NCI-H460 (cell line): Measurements from ENCODE around the gene SSTR4. TPM values are rescaled to one million over a fixed set of nuclear protein-coding genes. Genes with fewer than 3 reads are reported as not detected.
"Not testable (repeated sequence)": the region's sequence is repeated elsewhere in the genome, so short reads cannot be mapped to it uniquely, and the experiment has no call there.

Experiments
- DNase-seq: peaks from one replicate; pipeline ENCODE4 v3.0.0-alpha.2; 2016; ENCODE audit warnings: low read depth; ENCODE audit errors: extremely low read depth
- total RNA-seq: library from RNA; depleted of rRNA; stranded (reverse); fragments of >200 nt; shearing (Covaris generic); gene quantifications from 2 replicates; pipeline ENCODE4 v1.2.3, GENCODE V29; 2014

SSTR4 gene
- total RNA-seq, 1 experiment from 2014 or later, result not detected

DNA sequence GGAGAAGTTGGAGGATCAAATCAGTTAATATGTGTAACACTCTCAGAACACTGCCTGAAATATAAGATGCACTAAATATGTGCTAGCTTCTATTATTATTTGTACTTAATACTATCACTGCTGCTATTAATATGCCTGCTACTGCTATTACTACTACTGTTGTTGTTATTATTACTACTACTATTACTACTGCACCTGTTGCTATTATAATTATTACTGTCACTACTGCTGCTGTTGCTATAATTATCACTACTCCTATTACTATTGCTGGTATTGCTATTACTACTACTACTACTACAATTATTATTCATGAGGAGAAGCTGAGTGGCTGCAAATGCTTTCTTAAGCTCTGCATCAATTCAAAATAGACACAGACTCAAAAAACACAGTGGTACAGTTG, 16.7 kb upstream of the SSTR4 start:
- no peak for DNase-seq

DNA sequence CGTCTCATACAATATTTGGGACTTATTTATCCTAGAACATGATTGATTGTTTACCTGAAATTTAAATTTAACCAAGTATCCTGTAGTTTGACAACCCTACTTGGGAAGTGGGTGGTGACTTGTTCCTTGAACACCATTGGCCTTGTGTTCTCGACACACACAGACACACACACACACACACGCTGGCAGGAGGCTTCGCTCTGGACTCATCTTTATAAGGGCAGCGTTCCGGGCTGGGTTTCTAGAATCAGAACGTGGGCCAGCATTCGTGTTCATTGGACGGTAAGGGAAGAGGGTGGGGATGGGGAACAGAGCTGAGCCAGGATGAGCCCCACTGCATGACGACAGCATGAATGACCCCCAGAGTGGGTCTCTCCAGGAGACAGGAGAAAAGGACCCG, 16.2 kb upstream of the SSTR4 start:
- DNase-seq, result no peak

DNA sequence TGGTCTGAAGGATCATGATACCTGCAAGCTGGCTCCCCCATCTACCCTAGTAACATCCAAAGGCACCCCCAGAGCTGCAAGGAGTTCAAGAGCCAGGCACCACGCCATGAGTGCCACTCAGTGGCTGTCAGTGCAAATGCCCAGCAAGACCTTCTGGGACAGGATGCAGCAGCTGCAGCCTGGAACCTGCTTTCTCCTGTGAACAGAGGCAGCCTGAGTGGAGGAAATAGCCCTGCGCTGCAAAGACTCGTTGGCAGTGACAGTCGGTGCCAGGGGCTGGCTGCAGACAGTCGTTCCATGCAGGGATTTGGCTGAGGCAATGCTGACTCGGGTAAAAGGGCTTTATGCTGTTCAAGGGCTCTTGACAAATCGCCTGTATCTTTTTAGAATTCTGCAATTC, 15.7 kb upstream of the SSTR4 start:
- no peak for DNase-seq

DNA sequence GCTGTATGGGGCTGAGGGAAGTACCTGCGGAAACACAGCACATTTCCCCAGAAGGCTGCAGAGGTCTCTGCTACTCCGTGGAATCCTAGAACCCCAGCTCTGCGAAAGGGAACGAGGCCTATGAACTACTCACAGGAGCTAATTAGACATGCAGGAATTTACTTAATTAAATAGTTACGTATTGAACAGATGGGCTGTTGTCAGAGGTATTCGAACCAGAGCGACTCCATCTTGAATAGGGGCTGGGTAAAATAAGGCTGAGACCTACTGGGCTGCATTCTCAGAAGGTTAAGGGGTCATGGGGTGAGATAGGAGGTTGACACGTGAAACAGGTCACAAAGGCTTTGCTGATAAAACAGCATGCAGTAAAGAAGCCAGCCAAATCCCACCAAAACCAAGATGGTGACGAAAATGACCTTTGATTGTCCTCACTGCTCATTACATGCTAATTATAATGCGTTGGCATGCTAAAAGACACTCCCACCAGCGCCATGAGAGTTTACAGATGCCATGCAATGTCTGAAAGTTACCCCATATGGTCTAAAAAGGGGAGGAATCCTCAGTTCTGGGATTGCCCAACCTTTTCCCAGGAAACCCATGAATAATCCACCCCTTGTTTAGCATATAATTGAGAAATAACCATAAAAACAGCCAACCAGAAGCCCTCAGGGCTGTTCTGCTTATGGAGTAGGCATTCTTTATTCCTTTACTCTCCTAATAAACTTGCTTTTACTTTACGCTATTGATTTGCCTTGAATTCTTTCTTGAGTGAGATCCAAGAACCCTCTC, 14.7 kb upstream of the SSTR4 start:
- no peak for DNase-seq

DNA sequence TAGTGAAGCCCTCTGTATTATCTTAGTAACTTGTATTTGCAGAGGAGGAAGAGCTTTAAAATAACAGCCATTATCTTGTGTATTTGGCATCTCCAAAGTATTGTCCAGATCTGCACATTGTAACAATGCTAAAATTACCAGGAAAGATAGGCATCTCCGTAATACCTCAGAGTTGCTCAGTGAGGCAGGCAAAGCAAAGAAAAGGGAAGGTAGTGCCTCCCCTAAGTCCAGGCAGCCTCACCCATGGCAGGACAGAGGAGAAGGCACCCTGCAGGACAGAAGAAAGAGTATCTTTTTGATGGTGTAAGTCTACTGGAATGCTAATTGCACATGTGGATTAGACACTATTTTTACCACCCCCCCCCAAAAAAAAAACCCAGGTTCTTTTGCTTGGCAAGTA, 13.6 kb upstream of the SSTR4 start:
- no peak for DNase-seq

DNA sequence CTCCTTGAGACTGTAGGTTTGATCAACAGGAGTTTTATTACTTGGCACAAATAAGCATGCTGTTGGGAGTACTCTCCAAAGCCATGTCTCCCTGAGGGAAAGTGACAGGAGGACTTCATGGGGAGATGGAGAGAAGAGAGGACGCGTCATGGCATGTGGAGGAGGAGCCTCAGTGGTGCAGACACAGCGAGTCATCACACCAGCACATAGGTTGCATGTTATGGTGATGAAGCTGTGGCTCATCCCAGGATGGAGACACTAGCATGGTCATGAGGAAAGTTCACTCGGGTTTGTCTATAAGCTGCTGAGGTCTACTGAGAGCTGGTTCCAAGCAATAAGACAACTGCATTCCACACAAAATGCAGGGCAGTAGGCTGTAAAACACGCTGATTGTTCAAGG, 13.2 kb upstream of the SSTR4 start:
- no peak for DNase-seq

DNA sequence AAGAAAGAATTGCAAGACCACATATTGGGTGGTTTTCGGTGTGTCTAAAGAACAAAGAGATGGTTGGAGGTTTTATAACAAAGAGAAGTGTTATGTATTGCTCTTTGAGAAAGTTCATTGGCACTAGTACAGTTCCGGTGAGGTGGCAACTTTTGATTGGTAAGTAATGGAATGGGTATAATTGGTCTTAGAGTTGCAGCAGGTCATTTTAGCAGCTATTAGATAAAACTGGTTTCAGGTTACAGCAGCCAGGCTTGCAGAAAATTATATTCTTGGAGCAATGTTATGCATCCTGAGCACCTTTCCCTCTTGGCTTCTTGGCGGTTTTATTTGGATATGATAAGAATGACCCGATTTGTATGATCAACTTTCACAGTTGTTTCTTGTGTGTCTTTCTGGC, 12.3 kb upstream of the SSTR4 start:
- no peak for DNase-seq

DNA sequence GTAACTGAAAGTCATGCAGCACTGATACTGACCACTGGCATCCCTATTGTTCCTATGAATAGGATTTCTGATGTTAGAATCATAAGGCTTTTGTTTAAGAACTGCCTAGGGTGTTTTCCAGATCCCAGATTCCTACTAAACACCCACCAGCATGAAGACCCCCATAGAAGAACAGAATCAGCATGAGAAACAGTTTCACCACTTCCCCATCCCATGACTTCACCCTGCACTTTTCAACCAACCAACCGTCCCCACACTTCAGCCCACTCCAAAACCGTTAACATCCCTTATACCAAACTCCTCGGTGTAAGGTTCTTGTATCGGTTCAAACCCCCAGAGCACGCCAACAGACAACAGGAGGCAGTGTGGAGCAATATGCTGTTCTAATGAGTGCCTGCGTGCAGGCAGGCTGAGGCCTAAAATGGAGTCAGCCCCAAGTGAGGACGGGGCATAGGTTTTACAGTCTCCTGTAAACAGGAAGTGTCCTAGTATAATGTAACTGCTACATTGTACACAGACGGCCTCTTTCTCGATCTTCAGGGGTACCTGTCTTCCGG, 11.4 kb upstream of the SSTR4 start:
- DNase-seq, result no peak

DNA sequence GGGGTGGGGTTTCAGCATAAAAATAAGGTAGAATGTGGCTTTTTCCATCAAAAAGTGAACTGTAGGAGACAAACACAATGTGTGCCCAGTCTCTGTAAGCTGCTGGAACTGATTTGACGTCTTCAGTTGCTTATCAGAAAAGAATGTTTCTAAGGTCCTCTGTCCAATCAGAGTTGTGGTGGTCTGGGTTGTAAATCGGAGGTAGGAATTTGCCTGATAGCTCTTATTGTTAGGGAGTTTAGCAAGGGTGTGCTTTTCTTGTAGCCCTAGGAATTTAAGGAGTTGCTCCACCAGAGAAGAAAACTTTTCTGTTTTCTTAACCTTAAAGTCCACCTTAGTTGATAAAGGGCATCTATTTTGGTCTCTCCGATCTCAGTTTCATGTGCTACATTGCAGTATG, 10.4 kb upstream of the SSTR4 start:
- no peak for DNase-seq

DNA sequence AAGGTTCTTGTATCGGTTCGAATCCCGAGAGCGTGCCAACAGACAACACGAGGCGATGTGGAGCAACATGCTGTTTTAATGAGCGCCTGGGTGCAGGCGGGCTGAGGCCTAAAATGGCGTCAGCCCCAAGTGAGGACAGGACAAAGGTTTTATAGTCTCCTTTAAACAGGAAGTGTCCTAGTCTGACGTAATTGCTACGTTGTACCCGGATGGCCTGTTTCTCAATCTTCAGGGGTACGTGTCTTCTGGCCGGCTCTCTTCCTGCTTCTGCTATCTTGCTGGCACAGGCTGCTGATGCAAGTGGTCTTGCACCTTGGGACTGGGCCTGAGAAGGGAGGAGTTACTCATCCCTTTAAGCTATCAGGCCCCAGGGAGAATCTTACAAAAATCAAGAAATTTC, 9.6 kb upstream of the SSTR4 start:
- not testable (repeated sequence) for DNase-seq

DNA sequence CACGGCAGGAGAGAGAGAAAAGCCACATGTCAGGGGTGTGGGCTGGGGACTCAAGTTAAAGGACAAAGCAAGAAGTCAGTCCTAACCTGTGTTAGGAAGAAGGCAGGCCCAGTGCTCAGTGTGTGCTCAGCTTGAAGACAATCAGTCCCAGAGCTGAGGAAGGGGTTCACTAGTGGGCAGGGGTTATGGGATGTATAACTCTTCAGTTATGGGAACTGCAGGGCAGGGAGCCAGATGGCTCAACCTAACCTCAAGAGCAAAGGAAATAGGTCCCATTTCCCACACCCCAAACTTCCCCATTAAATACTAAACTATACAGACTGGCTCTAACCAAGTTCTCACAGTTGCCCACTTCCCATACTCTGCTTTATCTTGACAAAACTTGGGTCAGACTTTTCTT, 7.4 kb upstream of the SSTR4 start:
- DNase-seq, result no peak

DNA sequence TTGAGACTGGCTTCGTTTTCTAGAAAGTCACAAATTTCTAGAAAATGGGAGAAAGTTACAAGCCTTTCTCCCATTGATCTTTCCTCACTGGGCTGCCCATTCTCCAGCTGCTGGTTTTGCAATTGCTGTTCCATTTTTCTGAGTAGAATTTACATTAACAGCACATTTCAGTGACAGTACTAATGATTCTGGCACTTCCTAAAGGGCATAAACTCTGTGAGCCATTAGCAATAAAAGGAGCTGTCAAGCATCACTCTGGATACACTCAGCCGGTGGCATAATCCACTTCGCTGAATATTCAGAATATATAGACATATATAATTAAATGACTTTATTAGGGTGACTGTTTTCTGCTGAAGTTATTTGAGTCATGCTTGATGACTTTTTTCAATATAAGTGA, 6.7 kb upstream of the SSTR4 start:
- no peak for DNase-seq

DNA sequence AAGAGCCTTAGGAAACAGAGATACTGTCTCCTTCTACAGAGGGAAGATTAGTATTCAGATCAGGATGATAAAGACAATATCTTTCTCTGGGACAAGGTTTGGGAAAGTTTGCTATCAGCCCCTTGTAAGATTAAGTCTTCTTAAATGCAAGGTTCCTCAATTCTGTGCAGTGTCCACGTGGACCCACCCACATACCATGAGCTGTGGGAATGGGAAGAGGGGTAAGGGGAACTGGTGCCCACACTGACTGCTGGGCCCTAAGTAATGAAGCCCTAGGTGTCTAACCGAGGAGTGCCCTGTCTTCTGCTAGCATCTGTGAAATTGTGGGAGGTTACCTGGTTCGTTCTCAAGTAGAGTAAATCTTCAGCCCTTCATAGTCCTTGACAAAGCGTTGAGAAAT, 5.8 kb upstream of the SSTR4 start:
- DNase-seq, result no peak

DNA sequence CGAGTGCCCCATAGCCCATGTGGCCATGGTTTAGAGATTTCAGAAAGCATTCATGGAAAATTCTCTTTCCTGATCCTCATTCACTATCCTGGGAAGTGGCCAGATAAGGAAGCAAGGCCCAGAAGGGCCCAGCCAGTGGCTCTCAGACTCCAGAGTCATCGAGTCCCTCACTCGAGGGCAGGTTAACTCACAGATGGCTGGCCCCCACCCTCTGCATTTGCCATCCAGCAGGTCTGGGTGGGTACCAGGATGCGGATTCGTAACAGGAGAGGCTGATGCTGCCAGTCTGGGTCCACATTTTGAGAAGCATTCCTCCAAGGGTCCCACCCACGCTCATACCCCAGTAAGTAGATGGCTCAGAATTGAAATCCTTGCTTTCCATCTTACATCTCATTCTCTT, 3.8 kb upstream of the SSTR4 start:
- DNase-seq, result no peak

DNA sequence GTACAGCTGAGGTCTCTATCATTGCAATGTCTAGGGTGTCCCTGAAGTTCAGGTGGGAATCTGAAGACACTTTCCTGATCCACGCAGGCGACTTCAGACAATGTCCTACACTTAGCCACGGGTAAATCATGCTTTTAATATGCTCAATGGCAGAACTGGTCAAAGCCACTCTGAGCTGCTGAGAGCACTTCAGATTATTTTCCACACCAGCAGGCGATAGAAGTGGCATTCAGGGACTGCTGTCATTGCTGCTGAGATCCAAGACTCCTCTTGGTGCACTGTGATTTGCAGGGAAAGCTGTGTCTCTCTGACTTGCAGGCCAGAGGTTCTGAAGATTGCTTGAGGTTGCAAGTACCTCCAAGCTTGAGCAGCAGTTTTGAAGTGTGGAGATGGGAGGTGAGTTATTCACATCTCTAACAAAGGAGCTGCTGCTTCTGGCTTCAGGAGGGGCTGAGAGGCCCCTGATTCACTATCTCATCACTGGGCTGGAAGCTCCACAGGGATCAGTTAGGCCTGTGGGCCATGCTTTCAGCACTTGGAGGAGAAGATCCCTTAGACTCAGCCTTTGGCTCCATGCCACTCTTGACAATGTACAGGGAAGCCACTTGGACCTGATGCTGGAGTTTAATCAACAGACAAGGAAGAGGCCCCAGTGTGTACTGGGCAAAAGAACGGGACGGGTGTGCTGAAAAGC, 2.9 kb upstream of the SSTR4 start:
- DNase-seq, result no peak

DNA sequence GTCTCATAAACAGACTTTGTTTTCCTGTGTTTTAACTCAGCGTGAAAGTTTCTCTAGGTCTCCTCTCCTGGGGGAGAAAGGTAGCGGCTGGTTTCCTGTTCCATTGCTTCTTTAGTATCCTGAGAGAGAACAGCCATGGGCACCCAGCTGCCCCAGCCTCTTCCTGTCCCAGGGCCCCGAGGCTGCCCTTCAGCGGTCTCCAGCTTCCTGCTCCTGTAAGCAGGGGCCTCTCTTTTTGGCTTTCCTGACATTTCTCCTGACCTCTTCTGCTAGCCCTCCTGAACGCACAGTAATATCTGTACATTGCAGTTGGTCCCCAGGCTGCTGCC, 2.4 kb upstream of the SSTR4 start:
- DNase-seq, result no peak

DNA sequence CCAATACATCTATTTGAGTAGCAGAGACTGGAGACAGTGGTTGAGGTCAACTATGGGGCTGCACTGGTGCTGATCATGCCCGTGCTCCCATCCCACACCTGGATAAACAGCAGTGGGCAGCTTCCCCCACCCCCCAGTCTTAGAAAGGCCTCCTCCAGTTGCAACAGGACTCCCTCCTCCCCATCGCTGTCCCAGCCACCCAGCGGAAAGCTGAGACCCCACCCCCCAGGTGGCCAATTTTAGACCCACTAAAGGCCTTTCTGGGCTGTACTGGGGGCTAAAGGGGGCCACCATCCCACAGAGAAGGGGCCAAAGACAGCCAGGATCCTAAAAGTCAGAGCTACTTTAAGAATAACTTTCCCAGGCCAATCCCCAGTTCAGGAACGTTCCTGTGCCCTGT, 1.2 kb upstream of the SSTR4 start:
- DNase-seq, result no peak

DNA sequence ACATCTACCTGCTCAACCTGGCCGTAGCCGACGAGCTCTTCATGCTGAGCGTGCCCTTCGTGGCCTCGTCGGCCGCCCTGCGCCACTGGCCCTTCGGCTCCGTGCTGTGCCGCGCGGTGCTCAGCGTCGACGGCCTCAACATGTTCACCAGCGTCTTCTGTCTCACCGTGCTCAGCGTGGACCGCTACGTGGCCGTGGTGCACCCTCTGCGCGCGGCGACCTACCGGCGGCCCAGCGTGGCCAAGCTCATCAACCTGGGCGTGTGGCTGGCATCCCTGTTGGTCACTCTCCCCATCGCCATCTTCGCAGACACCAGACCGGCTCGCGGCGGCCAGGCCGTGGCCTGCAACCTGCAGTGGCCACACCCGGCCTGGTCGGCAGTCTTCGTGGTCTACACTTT, 619 bp downstream of the SSTR4 start:
- DNase-seq, result no peak

DNA sequence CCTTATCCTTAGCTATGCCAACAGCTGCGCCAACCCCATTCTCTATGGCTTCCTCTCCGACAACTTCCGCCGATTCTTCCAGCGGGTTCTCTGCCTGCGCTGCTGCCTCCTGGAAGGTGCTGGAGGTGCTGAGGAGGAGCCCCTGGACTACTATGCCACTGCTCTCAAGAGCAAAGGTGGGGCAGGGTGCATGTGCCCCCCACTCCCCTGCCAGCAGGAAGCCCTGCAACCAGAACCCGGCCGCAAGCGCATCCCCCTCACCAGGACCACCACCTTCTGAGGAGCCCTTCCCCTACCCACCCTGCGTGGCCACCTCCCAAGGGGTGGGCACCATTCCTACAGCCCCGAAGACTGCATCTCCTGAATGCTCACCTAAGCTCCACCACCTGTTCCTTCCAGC, 1.3 kb downstream of the SSTR4 start:
- no peak for DNase-seq

DNA sequence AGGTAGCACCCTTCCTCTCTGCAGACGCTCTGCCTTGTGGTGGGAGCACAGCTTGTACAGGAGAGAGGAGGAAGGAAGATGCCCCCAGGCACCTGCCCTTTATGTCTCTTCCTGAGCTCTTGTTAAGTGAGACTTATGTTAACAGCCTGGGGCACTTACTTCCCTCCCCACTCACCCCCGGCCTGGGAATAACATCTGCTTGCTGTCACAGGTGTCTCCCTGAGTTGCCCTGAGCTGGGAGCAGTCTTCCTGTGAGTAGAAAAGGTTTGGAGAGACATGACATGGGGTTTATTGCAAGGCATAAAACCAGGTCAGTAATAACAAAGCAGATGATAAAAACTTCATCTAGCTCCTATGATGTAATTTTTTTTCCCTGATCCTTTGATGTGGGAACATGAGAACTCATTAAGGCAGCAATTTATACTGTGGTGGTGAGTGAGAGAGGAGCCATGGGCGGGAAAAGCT, 1.9 kb downstream of the SSTR4 start:
- DNase-seq, result no peak

DNA sequence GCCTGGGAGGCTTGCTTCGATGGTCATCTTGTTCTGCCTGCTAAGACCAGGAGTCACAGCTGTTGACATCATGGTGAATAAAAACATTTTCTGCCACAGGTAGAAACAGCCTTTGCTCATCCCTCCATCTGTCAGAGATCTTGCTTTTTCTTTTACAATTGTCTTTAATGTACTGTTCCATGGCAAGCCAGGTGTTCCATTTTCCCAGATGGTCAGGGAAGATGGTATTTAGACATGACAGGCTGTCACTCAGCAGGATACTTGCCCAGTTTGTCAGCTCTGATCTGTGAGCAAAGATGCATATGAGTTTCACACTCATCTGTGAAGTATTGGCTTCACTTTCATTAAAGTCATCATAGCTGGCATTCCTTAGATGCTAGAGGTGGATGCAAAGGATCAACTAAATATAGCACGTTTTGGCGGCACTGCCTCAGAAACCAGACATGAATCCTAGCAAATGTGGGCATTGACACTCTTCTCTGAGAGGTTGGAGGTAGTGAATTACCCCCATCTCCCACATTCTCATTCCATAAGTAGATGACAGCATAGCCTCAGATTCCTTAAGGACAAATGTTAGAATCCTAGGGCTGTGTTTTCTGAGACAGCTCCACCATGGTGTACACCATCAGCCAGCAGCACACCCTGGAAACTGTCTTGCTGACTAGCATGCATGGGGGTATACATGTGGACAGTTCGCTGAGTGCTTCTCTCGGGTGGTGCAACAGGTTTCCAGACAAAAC, 4.2 kb downstream of the SSTR4 start:
- no peak for DNase-seq
